GM12874 (cell line): Measurements from ENCODE around the gene ZNF581.

Experiments used
- CTCF ChIP-seq: IDR thresholded peaks from 2 replicates; pipeline ENCODE4 v1.5.1; 2011; ENCODE audit warnings: low read depth, mild to moderate bottlenecking, control low read depth, low read length, moderate library complexity; ENCODE audit not compliant: insufficient read depth

The ZNF581 gene

GRCh38 chr19:55599842-55600661, 43.4 kb upstream of the ZNF581 start, which contains the start of gene ZNF524:
TSS of gene ZNF524 (plus strand) at chr19:55600288. CDS start at chr19:55602113, 1,825 bp downstream.
- no peak for TF ChIP-seq CTCF

- TF ChIP-seq CTCF, result no peak
Observed at GRCh38 chr19:55600662-55601028, 42.8 kb upstream of the ZNF581 start.

- TF ChIP-seq CTCF, result no peak
Observed at GRCh38 chr19:55601084-55601483, 42.4 kb upstream of the ZNF581 start.

- TF ChIP-seq CTCF, result no peak
Observed at GRCh38 chr19:55602104-55603001, 41.1 kb upstream of the ZNF581 start.

GRCh38 chr19:55603115-55603514, 40.3 kb upstream of the ZNF581 start:
- no peak for TF ChIP-seq CTCF

GRCh38 chr19:55603581-55604292, 39.7 kb upstream of the ZNF581 start:
- TF ChIP-seq CTCF, result no peak

- TF ChIP-seq CTCF, result no peak
Observed at GRCh38 chr19:55605207-55605636, 38.2 kb upstream of the ZNF581 start.
